ENCODE measurements around the gene DIP2A. TPM values are rescaled to one million over a fixed set of nuclear protein-coding genes. Genes with fewer than 3 reads are reported as not detected.

DIP2A gene
- total and polyA plus RNA-seq, 2 of the 8 experiments (the other 6 are each of a cell fraction or from before 2014, with no cell fraction given) = 16.0 to 27.1 TPM

GRCh38 chr21:46517361-46517760 lies 58.7 kb downstream of the DIP2A start (continued):
- TF ChIP-seq KDM1A (IDR thresholded peaks at IDR 0.05; ENCODE audit: borderline replicate concordance, low read length) = no peak
